Stimulated activated CD8-positive, alpha-beta memory T cell treated with anti-CD3 and anti-CD28 coated beads, Interleukin-2, amount 100 ng/mL, for 48 hours (primary cell): ENCODE measurements around the gene VAV3.
"Not testable (repeated sequence)": the region's sequence is repeated elsewhere in the genome, so short reads cannot be mapped to it uniquely, and the experiment has no call there.

Experiments
- DNase-seq, 2 donors: peaks; one replicate each; pipeline ENCODE4 v3.0.0-alpha.2; 2020; ENCODE audit warnings: low read depth in 2 of 2

Gene VAV3

GRCh38 chr1:107741242-107741641 is 223.7 kb downstream of the VAV3 start:
- no peak for DNase-seq

GRCh38 chr1:107740579-107740978 is 224.4 kb downstream of the VAV3 start:
- no peak for DNase-seq

GRCh38 chr1:107739651-107740050 is 225.3 kb downstream of the VAV3 start:
- DNase-seq: no peak

- no peak for DNase-seq
Observed at GRCh38 chr1:107739201-107739600, 225.8 kb downstream of the VAV3 start.

- DNase-seq: not testable (repeated sequence)
Observed at GRCh38 chr1:107733401-107733800, 231.6 kb downstream of the VAV3 start.

GRCh38 chr1:107727866-107728265 is 237.1 kb downstream of the VAV3 start:
- DNase-seq: no peak

- DNase-seq: no peak
Observed at GRCh38 chr1:107726860-107727259, 238.1 kb downstream of the VAV3 start.

- no peak for DNase-seq
Observed at GRCh38 chr1:107724648-107725047, 240.3 kb downstream of the VAV3 start.

GRCh38 chr1:107720210-107720609 is 244.8 kb downstream of the VAV3 start:
- not testable (repeated sequence) for DNase-seq

- no peak for DNase-seq
Observed at GRCh38 chr1:107710005-107710404, 255.0 kb downstream of the VAV3 start.

- DNase-seq: no peak
Observed at GRCh38 chr1:107707111-107707510, 257.9 kb downstream of the VAV3 start.

GRCh38 chr1:107706182-107706581 is 258.8 kb downstream of the VAV3 start:
- DNase-seq: no peak

GRCh38 chr1:107704911-107705310 is 260.1 kb downstream of the VAV3 start:
- no peak for DNase-seq

- DNase-seq: no peak
Observed at GRCh38 chr1:107702946-107703571, 261.9 kb downstream of the VAV3 start.

GRCh38 chr1:107700651-107701050 is 264.3 kb downstream of the VAV3 start:
- not testable (repeated sequence) for DNase-seq

- no peak for DNase-seq
Observed at GRCh38 chr1:107698161-107698560, 266.8 kb downstream of the VAV3 start.

GRCh38 chr1:107695341-107695740 is 269.6 kb downstream of the VAV3 start:
- DNase-seq: no peak

GRCh38 chr1:107692580-107693345 is 272.2 kb downstream of the VAV3 start:
- no peak for DNase-seq

- no peak for DNase-seq
Observed at GRCh38 chr1:107691540-107691939, 273.4 kb downstream of the VAV3 start.

- DNase-seq: no peak
Observed at GRCh38 chr1:107690491-107690890, 274.5 kb downstream of the VAV3 start.

- DNase-seq: no peak
Observed at GRCh38 chr1:107689733-107690132, 275.2 kb downstream of the VAV3 start.

GRCh38 chr1:107689159-107689558 is 275.8 kb downstream of the VAV3 start:
- DNase-seq: no peak
